ENCODE results near the gene MSI1.

The MSI1 gene

GRCh38 chr12:120377611-120378010, 8.6 kb upstream of the MSI1 start:
- no peak for DNase-seq (ENCODE audit: low spot score)

- DNase-seq (ENCODE audit: low spot score): no peak
These were observed 8.1 kb upstream of the MSI1 start for GRCh38 chr12:120376934-120377572.

GRCh38 chr12:120376416-120376815, 7.5 kb upstream of the MSI1 start:
- no peak for DNase-seq (ENCODE audit: low spot score)

GRCh38 chr12:120376009-120376408, 7.0 kb upstream of the MSI1 start:
- DNase-seq (ENCODE audit: low spot score): no peak

- DNase-seq (ENCODE audit: low spot score): no peak
These were observed 4.7 kb upstream of the MSI1 start for GRCh38 chr12:120373683-120374082.

GRCh38 chr12:120370343-120371243, 1.6 kb upstream of the MSI1 start:
- no peak for DNase-seq (ENCODE audit: low spot score)

GRCh38 chr12:120369603-120370342, 809 bp upstream of the MSI1 start:
- no peak for DNase-seq (ENCODE audit: low spot score)

- no peak for DNase-seq (ENCODE audit: low spot score)
These were observed 808 bp downstream of the MSI1 start for GRCh38 chr12:120367924-120368788.

GRCh38 chr12:120367233-120367923, 1.6 kb downstream of the MSI1 start:
- no peak for DNase-seq (ENCODE audit: low spot score)

GRCh38 chr12:120366845-120367232, 2.1 kb downstream of the MSI1 start:
- peak; percentile 30 for DNase-seq (ENCODE audit: low spot score)

GRCh38 chr12:120366341-120366705, 2.6 kb downstream of the MSI1 start:
- no peak for DNase-seq (ENCODE audit: low spot score)

- peak; percentile 27 for DNase-seq (ENCODE audit: low spot score)
These were observed 3.2 kb downstream of the MSI1 start for GRCh38 chr12:120365675-120366340.

GRCh38 chr12:120364487-120364886, 4.5 kb downstream of the MSI1 start:
- no peak for DNase-seq (ENCODE audit: low spot score)

- DNase-seq (ENCODE audit: low spot score): no peak
These were observed 5.6 kb downstream of the MSI1 start for GRCh38 chr12:120363274-120363855.

- DNase-seq (ENCODE audit: low spot score): no peak
These were observed 6.3 kb downstream of the MSI1 start for GRCh38 chr12:120362516-120363273.

GRCh38 chr12:120361506-120362208, 7.3 kb downstream of the MSI1 start:
- peak; percentile 92 for DNase-seq (ENCODE audit: low spot score)

- DNase-seq (ENCODE audit: low spot score): no peak
These were observed 9.8 kb downstream of the MSI1 start for GRCh38 chr12:120359128-120359527.

- DNase-seq (ENCODE audit: low spot score): no peak
These were observed 10.4 kb downstream of the MSI1 start for GRCh38 chr12:120358412-120359100.

Data from putamen (tissue), 1 donor.